SK-N-DZ (cell line): ENCODE measurements around the gene CYP4F22.
A peak's percentile ranks its signal among the peaks of the same experiment; 100 is the strongest.
"Not testable (repeated sequence)": the region's sequence is repeated elsewhere in the genome, so short reads cannot be mapped to it uniquely, and the experiment has no call there.

ENCODE experiments used
- DNase-seq: peaks from one replicate; pipeline ENCODE4 v3.0.0-alpha.2; 2015; ENCODE audit warnings: low spot score

CYP4F22 gene

DNA sequence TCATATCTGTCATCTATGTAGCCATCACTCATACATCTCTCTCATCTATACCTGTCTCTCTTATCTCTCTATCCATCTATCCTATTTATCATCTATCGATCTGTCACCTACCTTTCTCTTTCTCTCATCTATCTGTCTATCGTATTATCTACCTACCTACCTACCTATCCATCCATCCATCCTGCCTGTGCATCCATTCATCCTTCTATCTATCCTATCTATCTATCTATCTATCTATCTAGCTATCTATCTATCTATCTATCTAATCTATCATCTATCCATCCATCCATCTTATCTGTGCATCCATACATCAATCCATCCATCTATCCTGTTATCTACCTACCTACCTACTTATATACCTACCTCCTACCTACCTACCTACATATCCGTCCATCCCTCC, 62.1 kb downstream of the CYP4F22 start:
- no peak for DNase-seq

DNA sequence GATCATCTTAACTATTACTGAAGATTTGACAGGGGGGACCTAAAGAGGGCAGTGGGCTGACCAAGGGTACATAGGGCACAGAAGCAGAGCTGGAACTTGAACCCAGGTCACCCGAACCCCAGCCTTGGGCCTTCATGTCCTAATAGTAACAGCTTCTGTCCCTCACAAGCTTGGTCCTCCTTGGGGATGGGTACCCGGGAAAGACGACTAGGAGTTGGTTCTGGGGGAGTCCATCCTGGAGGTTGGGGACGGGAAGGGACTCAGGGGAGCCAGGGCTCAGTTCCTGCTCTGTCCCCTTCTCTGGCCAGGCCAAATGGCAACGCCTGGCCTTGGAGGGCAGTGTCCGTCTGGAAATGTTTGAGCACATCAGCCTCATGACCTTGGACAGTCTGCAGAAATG, 67.1 kb downstream of the CYP4F22 start:
- no peak for DNase-seq

DNA sequence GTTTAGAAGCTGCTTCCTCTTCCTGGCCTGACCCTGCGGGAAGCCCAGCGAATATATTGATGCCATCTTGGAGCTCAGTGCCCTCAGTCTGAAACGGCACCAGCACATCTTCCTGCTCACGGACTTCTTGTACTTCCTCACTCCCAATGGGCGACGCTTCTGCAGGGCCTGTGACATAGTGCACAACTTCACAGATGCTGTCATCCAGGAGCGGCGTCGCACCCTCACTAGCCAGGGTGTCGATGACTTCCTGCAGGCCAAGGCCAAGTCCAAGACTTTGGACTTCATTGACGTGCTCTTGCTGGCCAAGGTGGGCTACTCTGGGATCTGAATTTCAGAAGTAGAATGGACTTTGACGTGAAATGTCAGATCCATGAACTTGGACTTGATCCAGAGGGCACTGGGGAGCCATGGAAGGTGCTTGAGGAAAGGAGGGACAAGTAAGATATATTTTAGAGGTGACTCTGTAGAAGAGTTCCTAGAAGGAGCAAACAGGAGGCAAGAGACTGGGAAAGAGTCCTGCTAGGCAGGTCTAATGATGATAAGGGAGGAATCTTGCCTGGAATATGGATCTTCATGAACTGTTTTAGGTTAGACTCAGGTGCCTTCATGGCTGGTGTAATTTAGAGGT, 68.3 kb downstream of the CYP4F22 start:
- DNase-seq, result no peak

DNA sequence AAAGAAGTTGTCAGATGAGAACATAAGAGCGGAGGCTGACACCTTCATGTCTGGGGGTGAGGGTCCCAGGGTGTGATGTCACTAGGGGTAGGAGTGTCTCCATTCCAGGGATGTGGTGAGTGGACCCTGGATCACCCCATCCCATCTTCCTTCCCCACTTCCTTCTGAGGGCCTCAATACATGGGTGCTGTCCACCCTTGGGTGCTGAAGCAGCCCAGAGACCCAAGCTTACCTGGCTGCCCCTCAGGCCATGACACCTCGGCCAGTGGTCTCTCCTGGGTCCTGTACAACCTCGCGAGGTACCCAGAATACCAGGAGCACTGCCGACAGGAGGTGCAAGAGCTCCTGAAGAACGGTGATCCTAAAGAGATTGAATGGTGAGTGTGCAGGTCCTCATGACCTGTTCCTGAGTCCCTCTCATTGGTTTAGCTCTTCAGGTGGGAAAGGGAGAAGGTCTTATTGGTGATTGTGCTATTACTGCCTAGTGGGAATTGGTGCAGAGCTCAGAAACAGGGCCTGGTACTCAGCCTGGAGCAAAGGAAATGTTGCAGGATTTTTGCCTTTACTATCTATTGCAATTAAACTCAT, 69.0 kb downstream of the CYP4F22 start:
- no peak for DNase-seq

DNA sequence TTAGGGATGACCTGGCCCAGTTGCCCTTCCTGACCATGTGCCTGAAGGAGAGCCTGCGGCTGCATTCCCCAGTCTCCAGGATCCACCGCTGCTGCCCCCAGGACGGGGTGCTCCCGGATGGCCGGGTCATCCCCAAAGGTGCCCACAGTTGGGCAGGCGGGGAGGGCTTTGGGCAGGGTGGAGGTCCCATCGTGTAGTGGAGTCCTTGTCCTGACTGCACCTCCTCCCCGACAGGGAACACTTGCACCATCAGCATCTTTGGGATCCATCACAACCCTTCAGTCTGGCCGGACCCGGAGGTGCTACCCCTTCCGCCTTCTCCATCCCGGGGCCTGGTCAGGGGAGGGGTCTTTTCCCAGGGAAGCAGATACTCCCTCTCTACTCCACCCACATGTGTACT, 75.0 kb downstream of the CYP4F22 start:
- DNase-seq, result no peak

DNA sequence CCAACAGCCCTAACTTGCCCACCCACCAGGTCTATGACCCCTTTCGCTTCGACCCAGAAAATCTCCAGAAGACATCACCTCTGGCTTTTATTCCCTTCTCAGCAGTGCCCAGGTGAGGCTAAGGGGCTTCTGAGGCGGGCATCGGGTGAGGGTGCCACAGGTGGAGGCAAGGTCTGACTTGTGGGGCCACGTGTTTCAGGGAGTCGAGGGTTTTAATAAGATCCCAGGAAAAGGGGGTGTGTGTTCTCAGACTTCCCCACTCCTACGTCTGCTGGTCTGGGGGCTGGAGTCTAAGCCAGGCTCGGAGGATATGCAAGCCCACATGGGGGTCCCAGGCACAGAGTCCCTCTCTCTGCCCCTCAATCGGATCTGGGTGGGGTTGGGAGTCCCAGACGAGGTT, 75.8 kb downstream of the CYP4F22 start:
- no peak for DNase-seq

DNA sequence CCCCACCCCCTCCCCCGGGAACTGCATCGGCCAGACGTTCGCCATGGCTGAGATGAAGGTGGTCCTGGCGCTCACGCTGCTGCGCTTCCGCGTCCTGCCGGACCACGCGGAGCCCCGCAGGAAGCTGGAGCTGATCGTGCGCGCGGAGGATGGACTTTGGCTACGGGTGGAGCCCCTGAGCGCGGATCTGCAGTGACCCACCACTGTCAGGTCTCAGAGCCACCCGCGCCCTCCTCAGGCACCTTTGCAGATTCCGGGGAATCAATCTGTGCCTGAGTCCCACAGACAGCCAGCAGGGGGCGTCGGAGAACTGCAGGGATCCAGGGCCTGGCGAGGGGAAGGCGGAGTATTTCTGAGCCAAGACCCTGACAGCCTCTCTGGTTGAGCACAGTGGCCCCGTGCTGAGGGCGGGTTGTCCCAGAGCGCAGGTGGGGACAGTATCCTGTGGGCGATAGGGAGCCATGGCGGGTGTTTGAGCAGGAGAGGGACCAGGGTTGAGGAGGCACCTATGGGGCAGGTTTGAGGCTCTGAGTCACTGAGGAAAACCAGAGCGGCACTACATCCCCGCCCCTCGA, 76.3 kb downstream of the CYP4F22 start:
- peak; percentile 62 for DNase-seq

DNA sequence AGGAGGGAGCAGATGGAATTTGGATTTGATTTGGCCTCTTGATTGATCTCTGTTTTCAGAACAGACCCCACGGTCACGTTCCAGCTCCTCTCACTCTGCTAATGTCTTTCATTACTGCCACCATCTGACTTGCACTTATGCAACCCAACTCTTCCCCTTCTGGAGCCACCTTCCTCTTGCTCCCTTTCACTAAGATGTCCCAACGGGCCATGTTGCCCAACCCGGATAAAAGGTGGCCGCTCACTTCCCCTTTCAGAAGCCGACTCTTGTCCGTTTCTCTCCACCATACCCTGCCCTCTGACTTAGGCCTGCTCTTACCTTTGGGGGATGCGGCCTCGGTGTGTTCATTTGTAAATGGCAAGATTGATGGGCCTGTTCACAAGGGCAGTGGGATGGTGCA, 79.3 kb downstream of the CYP4F22 start:
- DNase-seq, result no peak

DNA sequence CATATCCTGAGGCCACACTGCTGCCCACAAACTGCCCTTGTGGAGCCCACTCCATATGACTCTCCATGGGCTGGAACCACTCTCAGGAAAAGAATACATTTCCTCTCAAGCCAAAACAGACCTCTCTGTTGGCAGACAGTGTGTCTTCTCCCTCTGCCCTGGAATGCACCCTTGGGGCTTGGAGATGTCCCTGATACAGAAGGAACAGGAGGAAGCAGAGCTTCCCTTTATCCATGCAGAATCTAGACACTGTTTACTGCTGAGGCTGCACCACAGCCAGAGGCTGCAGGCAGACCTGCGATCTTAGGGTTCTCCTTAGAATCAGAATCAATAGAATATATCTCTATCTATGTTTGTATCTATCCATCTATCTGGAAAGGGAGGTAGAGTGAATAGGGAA, 79.9 kb downstream of the CYP4F22 start:
- DNase-seq, result no peak

DNA sequence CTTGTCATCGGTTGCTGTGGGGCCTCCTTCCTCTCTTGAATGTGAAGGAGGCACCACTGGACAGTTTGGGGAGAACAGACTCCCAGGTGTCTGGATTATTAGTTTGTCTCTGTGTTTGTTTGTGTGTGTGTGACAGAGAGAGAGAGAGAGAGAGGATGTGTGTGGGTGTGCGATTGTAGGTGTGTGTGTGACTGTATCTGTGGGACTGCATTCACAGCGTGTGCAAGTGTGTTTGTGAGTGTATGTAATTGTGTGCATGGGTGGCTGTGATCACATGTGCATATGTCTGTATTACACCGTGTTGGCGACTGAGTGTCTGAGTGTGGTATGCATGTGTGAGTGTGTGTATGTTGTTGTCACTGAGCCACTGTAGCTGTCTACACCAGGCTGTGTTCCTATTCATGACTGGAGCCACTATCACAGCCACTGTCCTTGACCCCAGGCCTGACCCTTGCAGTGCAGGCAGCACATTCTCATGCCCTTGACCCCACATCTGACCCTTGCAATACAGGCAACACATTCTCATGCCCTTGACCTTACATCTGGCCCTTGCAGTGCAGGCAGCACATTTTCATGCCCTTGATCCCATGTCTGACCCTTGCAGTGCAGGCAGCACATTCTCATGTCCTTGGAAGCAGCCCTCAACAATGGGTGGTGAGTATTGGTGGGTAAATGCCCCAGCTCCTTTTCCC, 81.6 kb downstream of the CYP4F22 start:
- no peak for DNase-seq

DNA sequence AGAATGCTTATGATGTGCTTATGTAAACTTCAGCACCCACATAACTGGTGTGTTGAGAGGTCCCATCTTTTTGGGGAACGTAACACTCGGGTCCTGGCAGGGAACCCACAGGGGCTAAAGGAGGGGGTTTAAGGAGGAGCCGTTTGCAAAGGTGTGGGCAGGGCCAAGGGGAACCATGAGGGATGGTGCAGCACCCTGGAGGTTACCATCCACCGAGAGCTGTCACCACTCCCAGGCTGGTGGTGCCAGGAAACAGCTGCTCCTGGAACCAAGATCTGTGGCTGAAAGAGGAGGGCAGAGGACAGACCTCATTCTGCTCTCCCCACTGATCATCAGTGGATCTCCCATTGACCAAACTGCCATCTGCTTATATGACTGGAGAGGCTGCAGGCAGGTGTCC, 83.5 kb downstream of the CYP4F22 start:
- no peak for DNase-seq

DNA sequence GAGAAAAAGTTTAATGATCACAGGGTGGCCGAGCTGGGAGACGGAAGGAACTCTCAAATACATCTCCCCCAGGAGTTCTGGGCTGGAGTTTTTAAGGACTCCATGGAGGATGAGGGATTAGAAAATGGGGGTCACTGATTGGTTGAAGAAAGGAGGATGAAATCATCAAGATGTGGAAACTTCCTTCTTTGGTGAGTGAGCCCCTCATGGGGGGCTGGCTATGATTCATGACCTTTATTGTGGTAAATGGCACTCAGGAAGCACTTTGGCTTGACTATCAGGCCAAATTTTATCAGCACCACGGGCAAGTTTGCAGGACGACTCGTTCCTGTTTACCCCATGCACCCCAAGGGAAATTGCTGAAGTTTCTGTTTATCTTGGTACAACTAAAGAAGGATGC, 84.2 kb downstream of the CYP4F22 start:
- not testable (repeated sequence) for DNase-seq

DNA sequence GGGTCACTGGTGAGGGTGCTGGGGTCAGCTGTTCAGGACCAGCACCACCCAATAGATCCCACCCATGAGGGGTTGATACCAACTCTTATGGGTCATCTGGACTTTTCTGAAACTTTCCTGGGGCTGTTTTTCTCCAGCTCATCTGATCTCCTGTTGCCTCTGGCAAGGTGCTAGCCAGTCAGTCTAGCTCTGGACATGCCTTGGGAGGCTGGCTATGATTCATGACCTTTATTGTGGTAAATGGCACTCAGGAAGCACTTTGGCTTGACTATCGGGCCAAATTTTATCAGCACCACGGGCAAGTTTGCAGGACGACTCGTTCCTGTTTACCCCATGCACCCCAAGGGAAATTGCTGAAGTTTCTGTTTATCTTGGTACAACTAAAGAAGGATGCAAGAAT, 85.4 kb downstream of the CYP4F22 start:
- DNase-seq, result not testable (repeated sequence)

DNA sequence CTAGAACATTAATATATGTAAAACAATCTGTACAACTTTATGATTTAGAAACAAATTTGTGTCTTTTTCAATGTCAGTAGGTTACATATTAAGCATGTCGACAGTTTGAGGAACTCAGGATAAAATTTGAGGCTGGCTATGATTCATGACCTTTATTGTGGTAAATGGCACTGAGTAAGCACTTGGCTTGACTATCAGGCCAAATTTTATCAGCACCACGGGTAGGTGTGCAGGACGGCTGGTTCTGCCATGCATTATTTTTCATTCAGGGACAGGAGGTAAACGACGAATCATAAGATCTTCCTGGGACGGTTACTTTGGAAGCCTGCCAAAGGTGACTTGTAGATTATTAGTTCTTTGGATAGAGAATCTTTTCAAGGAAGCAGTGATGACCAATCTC, 86.7 kb downstream of the CYP4F22 start:
- no peak for DNase-seq
